A172 (cell line): ENCODE results near the gene PRKAR1B. TPM values are rescaled to one million over a fixed set of nuclear protein-coding genes. Genes with fewer than 3 reads are reported as not detected.

Experiments used
- DNase-seq: peaks from one replicate; pipeline ENCODE4 v3.0.0-alpha.2; 2015; ENCODE audit warnings: low spot score
- total RNA-seq: library from RNA; depleted of rRNA; stranded (reverse); fragments of >200 nt; shearing (Covaris generic); gene quantifications from 2 replicates; pipeline ENCODE4 v1.2.3, GENCODE V29; 2014

PRKAR1B gene
- total RNA-seq, 1 experiment from 2014 or later, result 31.3 TPM

- DNase-seq, result no peak
Measured at GRCh38 chr7:541661-542060, 185.4 kb downstream of the PRKAR1B start.

- DNase-seq, result no peak
Measured at GRCh38 chr7:540997-541396, 186.1 kb downstream of the PRKAR1B start.

GRCh38 chr7:540579-540978 lies 186.5 kb downstream of the PRKAR1B start:
- no peak for DNase-seq

- DNase-seq, result peak; percentile 98
Measured at GRCh38 chr7:539731-540411, 187.2 kb downstream of the PRKAR1B start.

- DNase-seq, result no peak
Measured at GRCh38 chr7:538764-539685, 188.1 kb downstream of the PRKAR1B start.

GRCh38 chr7:537911-538634 lies 189.0 kb downstream of the PRKAR1B start:
- DNase-seq, result peak; percentile 99

- DNase-seq, result no peak
Measured at GRCh38 chr7:536231-536630, 190.8 kb downstream of the PRKAR1B start.

GRCh38 chr7:534959-535358 lies 192.1 kb downstream of the PRKAR1B start:
- DNase-seq, result no peak

GRCh38 chr7:534075-534474 lies 193.0 kb downstream of the PRKAR1B start:
- DNase-seq, result no peak

- DNase-seq, result no peak
Measured at GRCh38 chr7:533266-533665, 193.8 kb downstream of the PRKAR1B start.

- DNase-seq, result no peak
Measured at GRCh38 chr7:532379-533143, 194.5 kb downstream of the PRKAR1B start.

GRCh38 chr7:531777-532176 lies 195.3 kb downstream of the PRKAR1B start:
- no peak for DNase-seq

GRCh38 chr7:528451-528850 lies 198.6 kb downstream of the PRKAR1B start:
- no peak for DNase-seq

GRCh38 chr7:527723-528122 lies 199.4 kb downstream of the PRKAR1B start:
- DNase-seq, result no peak

- DNase-seq, result no peak
Measured at GRCh38 chr7:526460-527034, 200.5 kb downstream of the PRKAR1B start.

- DNase-seq, result peak; percentile 32
Measured at GRCh38 chr7:525740-526139, 201.3 kb downstream of the PRKAR1B start.

- DNase-seq, result no peak
Measured at GRCh38 chr7:524800-525199, 202.3 kb downstream of the PRKAR1B start.

GRCh38 chr7:523347-524336 lies 203.4 kb downstream of the PRKAR1B start:
- DNase-seq, result no peak

- DNase-seq, result no peak
Measured at GRCh38 chr7:522951-523314, 204.1 kb downstream of the PRKAR1B start.
